Stimulated activated CD8-positive, alpha-beta memory T cell treated with anti-CD3 and anti-CD28 coated beads, Interleukin-4, amount 100 ng/mL, for 1 hour (primary cell): Measurements from ENCODE around the gene ECE1.

Experiments used
- DNase-seq, 2 donors: peaks; one replicate each; pipeline ENCODE4 v3.0.0-alpha.2; 2020; ENCODE audit warnings: low read depth in 2 of 2, low spot score in 1 of 2

ECE1 gene

DNA sequence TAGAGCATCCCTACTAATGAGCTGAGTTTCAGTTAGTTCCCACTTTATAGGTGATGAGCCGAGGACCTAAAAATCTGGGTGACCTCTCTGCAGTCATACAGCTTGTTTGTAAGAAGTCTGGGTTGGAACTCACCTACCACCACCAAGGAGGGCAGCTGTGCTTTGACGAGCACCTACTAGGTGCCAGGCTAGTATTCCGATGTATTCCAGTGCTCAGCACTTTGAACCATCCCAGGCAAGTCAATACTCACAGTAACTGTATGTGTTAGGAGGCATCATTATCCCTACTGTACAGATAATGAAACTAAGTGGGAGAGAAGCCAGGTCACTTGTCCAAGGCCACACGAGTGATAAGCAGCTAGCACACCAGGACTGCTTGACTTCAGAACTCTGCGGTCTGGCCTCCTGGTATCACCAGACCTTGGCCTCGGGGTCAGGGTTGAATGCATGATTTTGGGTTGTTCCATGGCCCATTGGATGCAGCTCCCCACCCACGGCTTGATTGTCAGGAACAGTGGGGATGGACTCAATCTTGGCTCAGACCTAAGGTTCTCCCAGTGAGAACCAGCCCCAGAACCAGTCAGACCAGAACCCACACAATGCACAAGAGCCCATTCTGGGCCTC is 20.7 kb downstream of the ECE1 start:
- DNase-seq = no peak

- no peak for DNase-seq
Measured at GRCh38 chr1:21268281-21269239, 21.7 kb downstream of the ECE1 start.

DNA sequence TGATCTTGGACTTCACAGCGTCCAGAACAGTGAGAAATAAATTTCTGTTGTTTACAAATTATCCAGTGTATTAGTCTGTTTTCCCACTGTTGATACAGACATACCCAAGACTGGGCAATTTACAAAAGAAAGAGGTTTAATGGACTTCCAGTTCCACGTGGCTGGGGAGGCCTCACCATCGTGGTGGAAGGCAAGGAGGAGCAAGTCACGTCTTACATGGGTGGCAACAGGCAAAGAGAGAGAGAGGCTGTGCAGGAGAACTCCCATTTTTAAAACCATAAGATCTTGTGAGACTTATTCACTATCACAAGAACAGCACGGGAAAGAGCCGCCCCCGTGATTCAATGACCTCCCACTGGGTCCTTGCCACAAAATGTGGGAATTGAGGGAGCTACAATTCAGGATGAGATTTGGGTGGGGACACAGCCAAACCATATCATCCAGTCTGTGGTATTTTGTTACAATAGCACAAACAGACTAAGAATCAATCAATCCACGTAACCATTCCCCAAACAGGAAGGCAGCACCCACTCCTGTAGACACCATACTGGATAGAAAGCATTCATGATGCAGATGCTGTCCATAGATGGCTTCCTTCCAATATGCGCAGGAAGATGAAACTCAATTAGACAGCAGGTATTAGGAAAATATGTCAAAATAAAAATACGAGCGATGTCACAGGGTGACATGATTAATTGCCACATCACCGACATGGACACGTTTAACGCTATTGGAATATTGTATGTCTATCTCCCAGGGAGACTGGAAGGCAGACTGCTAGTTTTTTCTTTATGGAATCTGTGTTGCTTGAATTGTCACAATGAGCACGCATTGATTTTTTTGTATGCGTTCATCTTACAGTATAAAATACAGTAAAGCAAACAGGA is 22.8 kb downstream of the ECE1 start:
- no peak for DNase-seq

DNA sequence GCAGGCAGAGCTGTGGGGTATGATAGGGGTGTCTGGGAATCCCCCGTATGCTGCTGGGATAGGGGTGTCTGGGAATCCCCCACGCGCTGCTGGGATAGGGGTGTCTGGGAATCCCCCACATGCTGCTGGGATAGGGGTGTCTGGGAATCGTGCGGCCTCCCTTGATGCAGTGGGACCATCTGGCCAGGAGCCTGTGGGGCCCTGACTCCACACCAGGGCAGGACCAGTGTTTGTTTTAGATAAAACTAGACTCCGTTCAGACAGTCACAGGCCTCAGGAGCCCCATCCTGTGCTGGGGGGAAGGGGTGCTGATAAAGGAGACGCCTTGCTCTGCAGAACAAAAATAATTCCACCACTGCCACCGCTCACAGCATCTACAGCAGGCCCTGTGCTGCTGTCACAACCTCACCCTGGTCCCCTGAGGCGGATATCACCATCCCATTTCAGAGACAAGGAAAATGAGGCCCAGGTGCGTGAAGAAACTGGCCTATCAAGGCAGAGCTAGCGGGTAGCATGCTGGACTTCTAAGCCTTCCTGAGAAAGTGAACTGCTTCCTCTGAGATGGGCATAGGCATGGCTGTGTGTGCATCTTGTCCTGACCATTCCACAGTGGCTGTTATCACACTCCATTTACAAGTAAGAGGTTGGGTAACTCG is 24.0 kb downstream of the ECE1 start:
- no peak for DNase-seq

GRCh38 chr1:21265644-21266043 is 24.6 kb downstream of the ECE1 start:
- no peak for DNase-seq

- no peak for DNase-seq
Measured at GRCh38 chr1:21264898-21265297, 25.4 kb downstream of the ECE1 start.

DNA sequence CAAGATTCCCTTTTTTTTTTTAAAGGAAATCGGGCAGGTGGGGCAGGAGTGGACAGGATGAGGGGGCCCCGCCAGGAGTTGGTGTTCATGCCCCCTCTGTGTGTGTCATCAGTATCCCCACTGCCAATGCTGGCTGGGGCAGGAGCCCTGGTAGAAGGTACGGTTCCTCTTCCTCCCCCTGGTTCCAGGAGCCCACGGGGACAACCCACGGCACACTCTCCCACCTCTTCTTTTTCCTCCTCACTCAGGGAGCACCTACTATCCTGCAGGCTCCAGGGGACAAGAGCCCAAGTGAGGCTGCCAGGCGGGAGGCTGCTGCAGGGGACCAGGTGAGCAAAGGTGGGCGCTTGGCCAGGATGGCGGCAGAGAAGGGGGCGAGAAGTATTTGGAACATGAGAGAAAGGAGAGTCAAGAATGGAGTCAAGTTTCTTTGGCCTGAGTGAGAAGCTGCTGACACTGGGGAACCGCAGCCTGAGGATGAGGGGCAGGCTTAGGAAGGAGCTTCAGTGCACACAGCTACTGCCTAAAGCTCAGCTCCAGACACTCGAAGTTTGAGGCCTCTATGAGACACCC is 26.5 kb downstream of the ECE1 start:
- DNase-seq = no peak

DNA sequence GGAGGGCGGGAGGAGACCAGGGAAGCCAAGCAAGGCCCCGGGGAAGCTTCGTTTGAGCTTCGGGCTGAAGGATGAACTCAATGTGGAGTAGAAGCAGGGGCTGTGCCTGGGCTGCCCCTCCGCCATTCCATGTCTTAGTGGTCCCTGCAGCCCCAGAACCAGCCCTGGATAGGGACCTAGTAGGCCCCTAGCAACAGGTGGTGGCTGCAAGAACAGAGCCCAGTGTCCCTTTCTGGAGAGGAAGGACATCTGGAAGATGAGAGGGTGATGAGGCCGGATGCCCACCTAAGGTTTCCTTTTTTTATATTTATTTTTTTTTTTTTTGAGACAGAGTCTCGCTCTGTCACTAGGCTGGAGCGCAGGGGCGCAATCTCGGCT is 27.2 kb downstream of the ECE1 start:
- no peak for DNase-seq

DNA sequence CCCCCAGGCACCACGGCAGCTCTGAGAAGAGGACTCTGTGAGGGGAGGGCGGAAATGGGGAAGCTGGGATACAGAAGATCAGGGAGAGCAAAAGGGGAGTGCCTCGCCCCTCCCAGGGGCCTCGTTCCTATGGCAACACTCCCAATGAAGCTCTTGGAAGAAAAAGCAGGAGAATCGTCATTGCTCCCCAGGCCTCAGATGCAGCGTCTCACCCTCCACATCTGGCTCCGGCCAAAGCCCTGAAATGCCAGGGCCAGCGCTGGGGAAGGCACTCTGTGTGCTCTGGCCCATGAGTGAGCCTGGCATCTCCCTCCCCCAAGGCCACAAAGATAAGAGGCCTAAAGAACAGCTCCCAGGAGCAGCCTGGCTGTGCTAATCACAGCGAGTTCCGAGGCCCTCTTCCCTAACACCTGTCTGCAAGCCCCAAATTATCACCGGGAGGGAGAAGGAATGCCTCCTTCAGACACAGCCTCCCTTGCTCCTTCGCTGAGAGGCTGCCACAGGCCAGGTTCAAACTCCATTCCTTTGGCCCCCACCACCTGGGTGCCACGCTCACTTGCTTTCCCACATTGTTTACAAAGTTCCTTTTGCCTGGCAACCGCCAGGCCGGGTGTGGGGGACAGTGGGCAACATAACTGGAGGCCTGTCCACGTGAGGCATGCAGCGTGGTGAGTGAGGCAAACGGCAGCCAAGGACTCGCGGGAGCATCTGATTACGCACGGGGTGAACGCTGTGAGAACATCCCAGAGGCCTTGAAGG is 27.8 kb downstream of the ECE1 start:
- DNase-seq = no peak

DNA sequence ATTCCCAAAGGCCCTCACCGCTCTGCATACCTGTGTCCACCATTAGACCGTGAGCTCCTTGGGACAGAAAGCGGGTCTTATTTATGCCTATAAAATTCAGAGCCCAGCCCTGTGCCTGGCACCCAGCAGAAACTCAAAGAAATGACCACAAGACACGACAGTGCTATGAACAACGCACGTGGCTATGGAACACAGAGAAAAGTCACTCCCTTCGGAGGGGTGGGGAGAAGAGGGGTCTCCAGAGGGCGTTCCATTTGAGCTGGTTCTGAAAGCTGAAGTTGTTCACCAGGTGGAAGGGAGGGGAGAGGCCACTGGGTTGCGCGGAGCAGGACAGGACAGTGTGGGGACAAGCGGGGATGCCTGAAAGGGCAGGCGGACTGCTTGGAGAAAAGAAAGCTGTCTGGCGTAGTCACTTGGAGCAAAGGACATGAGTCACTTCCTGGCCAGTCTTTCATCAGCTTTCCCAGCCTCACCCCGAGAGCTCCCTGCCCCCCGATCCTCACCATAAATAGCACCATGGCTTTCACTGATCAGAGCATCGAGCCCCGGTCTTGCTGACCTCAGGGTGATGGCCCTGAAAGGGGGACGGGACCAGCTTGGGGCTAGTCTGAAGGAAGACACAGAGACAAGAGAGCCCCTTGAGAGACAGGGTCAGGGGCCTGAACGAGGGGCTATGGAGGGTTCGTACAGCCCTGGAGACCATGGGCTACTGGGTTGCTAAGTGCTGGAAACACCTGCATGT is 28.5 kb downstream of the ECE1 start:
- no peak for DNase-seq

DNA sequence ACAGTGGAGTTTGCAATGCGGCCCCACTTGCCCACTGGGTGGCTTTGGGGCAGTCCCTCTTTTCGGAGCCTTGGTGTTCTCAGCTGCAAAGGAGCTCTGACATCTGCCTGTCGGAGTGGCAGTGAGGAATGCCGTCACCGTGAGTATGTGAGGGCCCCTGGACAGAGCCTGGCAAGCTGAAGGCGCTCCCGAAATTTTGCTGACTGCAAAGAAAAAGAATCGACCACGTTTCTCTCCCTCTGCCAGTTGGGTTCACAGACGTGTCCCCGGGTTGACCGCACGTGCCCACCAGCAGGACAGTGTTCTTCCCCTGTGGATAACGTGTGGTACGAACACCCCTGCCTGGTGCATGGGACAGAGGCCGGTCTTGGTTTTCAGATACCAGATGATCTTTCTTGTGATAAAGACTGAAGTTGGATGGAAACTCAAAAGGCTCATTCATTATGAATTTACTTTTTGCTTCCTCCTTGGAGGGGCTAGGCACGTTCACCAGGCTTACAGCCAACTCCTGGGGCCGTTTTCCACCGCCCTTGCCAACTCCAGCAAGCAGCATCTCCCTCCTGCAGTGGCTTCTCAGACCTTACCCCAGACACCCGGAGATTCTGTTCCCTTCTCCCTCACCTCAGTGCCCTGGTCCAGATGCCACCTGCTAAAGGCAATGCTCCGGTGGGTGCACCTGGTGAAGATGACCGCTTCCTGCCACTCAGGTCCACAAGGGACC is 29.7 kb downstream of the ECE1 start:
- DNase-seq = no peak

DNA sequence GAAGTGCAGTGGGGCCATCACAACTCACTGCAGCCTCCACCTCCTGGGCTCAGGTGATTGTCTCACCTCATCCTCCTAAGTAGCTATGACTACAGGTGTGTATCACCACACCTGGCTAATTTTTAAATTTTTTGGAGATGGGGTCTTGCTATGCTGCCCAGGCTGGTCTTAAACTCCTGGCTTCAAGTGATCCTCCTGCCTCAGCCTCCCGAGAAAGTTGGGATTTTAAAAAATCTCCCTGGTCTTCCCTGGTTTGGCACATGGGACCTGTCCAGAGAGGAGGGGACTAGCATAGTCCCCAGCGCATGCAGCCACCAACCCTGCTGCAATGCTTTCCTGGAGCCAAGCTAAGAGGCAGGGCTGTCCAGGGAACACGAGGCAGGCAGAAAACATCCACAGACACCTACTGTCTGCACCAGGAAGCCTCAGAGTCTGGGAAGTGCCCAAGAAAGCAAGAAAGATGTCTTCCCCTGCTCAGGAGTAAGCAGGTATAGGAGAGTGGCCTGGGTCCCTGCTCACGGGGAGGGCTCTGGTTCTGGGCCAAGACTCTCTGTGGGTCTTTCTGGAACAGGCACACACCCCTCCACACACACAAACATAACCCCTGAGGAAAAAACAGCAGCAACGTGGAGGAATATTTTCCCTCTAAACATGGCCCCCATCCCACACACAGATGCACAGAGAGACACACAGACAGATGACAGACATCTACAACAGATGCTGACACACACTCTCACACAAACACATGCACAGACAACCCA is 30.8 kb downstream of the ECE1 start:
- no peak for DNase-seq

- no peak for DNase-seq
Measured at GRCh38 chr1:21258331-21259134, 31.7 kb downstream of the ECE1 start.

- DNase-seq = no peak
Measured at GRCh38 chr1:21257431-21258135, 32.7 kb downstream of the ECE1 start.

DNA sequence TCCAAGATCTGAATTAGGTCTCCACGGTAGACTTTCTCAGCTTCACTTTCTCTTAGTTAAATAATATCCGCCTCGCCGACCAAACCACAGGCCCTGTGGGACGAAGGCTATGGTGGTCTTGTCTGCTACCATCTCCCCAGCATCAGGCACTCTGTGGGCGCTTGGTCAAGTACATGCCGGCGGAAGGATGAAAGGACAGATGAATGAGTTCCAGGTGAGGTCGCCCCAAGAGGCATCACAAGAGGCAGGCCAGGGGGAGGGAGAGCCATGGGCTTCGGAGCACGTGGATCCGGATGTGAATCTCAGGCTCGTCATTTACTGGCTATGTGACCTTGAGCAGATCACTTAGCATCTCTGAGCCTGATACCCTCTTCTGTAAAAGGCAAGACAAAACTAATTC is 33.5 kb downstream of the ECE1 start:
- no peak for DNase-seq

GRCh38 chr1:21255943-21256320 is 34.3 kb downstream of the ECE1 start:
- DNase-seq = no peak
